Measurements from ENCODE around the gene PLEKHG3. TPM values are rescaled to one million over a fixed set of nuclear protein-coding genes. Genes with fewer than 3 reads are reported as not detected.

PLEKHG3 gene
- total RNA-seq, 6 experiments from 2014 or later: 6.0 to 11.7 (median 9.2) TPM

GRCh38 chr14:64728106-64728505, 23.9 kb downstream of the PLEKHG3 start:
- no peak overlapping the region for H3K27ac Mint-ChIP-seq
- TF ChIP-seq CTCF (IDR thresholded peaks at IDR 0.05): no peak
- no peaks in the 10 kb centered on the region for H3K27me3 Mint-ChIP-seq (ENCODE audit: insufficient read depth)
- H3K9me3 Mint-ChIP-seq: no peaks in the 10 kb centered on the region
- H3K36me3 Mint-ChIP-seq (ENCODE audit: low read depth): no peaks in the 10 kb centered on the region
- peaks cover 25% of the 10 kb centered on the region for H3K4me1 Mint-ChIP-seq (ENCODE audit: low read depth)
- DNase-seq: no peak
- H3K4me3 Mint-ChIP-seq: no peak overlapping the region

- no peak for TF ChIP-seq CTCF (IDR thresholded peaks at IDR 0.05)
- H3K4me3 Mint-ChIP-seq: no peak overlapping the region
- no peaks in the 10 kb centered on the region for H3K9me3 Mint-ChIP-seq
- peaks cover 25% of the 10 kb centered on the region for H3K4me1 Mint-ChIP-seq (ENCODE audit: low read depth)
- H3K27ac Mint-ChIP-seq: no peak overlapping the region
- no peaks in the 10 kb centered on the region for H3K27me3 Mint-ChIP-seq (ENCODE audit: insufficient read depth)
- no peak for DNase-seq
- H3K36me3 Mint-ChIP-seq (ENCODE audit: low read depth): no peaks in the 10 kb centered on the region
Measured at GRCh38 chr14:64728856-64729255, 24.6 kb downstream of the PLEKHG3 start.

GRCh38 chr14:64729386-64730060, 25.3 kb downstream of the PLEKHG3 start:
- H3K4me3 Mint-ChIP-seq: no peak overlapping the region
- TF ChIP-seq CTCF (IDR thresholded peaks at IDR 0.05): no peak
- no peaks in the 10 kb centered on the region for H3K27me3 Mint-ChIP-seq (ENCODE audit: insufficient read depth)
- no peak for DNase-seq
- no peaks in the 10 kb centered on the region for H3K36me3 Mint-ChIP-seq (ENCODE audit: low read depth)
- H3K9me3 Mint-ChIP-seq: no peaks in the 10 kb centered on the region
- H3K4me1 Mint-ChIP-seq (ENCODE audit: low read depth): peaks cover 21% of the 10 kb centered on the region
- H3K27ac Mint-ChIP-seq: no peak overlapping the region

- no peaks in the 10 kb centered on the region for H3K27me3 Mint-ChIP-seq (ENCODE audit: insufficient read depth)
- no peak for TF ChIP-seq CTCF (IDR thresholded peaks at IDR 0.05)
- H3K9me3 Mint-ChIP-seq: no peaks in the 10 kb centered on the region
- DNase-seq: no peak
- H3K4me1 Mint-ChIP-seq (ENCODE audit: low read depth): peaks cover 15% of the 10 kb centered on the region
- no peak overlapping the region for H3K4me3 Mint-ChIP-seq
- no peak overlapping the region for H3K27ac Mint-ChIP-seq
- H3K36me3 Mint-ChIP-seq (ENCODE audit: low read depth): no peaks in the 10 kb centered on the region
Measured at GRCh38 chr14:64730061-64730440, 25.8 kb downstream of the PLEKHG3 start.

GRCh38 chr14:64730681-64731080, 26.5 kb downstream of the PLEKHG3 start:
- H3K9me3 Mint-ChIP-seq: no peaks in the 10 kb centered on the region
- no peak overlapping the region for H3K27ac Mint-ChIP-seq
- no peaks in the 10 kb centered on the region for H3K36me3 Mint-ChIP-seq (ENCODE audit: low read depth)
- TF ChIP-seq CTCF (IDR thresholded peaks at IDR 0.05): no peak
- H3K27me3 Mint-ChIP-seq (ENCODE audit: insufficient read depth): no peaks in the 10 kb centered on the region
- no peak overlapping the region for H3K4me3 Mint-ChIP-seq
- peaks cover 13% of the 10 kb centered on the region for H3K4me1 Mint-ChIP-seq (ENCODE audit: low read depth)
- DNase-seq: no peak
